ENCODE results near the gene NOSTRIN.

The NOSTRIN gene

GRCh38 chr2:168890006-168890782 lies 87.8 kb downstream of the NOSTRIN start, which contains the start of gene SPC25 (continued):
- TF ChIP-seq ZFP3 (tag by site-specific recombination; IDR thresholded peaks at IDR 0.05; ENCODE audit: low read depth) (no peak), ZNF529 (tag by site-specific recombination; IDR thresholded peaks at IDR 0.05; ENCODE audit: insufficient replicate concordance) (no peak), PRDM6 (tag by site-specific recombination; IDR thresholded peaks at IDR 0.05) (no peak), IKZF3 (tag by site-specific recombination; IDR thresholded peaks at IDR 0.05) (no peak), ZBTB7A (tag by site-specific recombination; IDR thresholded peaks at IDR 0.05; ENCODE audit: low read depth) (no peak), ZNF660 (tag by site-specific recombination; IDR thresholded peaks at IDR 0.05) (no peak), SP3 (tag by site-specific recombination; IDR thresholded peaks at IDR 0.05) (peak; percentile 74), KLF8 (tag by site-specific recombination; IDR thresholded peaks at IDR 0.05) (no peak; the same call in 1 of the 2 replicates), HOXA7 (CRISPR knock-in tag; IDR thresholded peaks at IDR 0.05; ENCODE audit: borderline replicate concordance) (no peak), ZNF791 (tag by site-specific recombination; IDR thresholded peaks at IDR 0.05) (no peak), ZEB2 (tag by site-specific recombination; IDR thresholded peaks at IDR 0.05) (no peak), ZNF175 (tag by site-specific recombination; IDR thresholded peaks at IDR 0.05) (no peak), ZNF140 (tag by site-specific recombination; IDR thresholded peaks at IDR 0.05) (no peak), ZIC2 (tag by site-specific recombination; IDR thresholded peaks at IDR 0.05) (no peak; the same call in 1 of the 2 replicates), ZNF501 (tag by site-specific recombination; IDR thresholded peaks at IDR 0.05) (peak; percentile 91), ZNF366 (tag by site-specific recombination; conservative IDR thresholded peaks at IDR 0.05) (no peak), SP7 (tag by site-specific recombination; IDR thresholded peaks at IDR 0.05) (peak; percentile 54), ZNF670 (tag by site-specific recombination; IDR thresholded peaks at IDR 0.05; ENCODE audit: low read depth) (no peak), ZNF223 (tag by site-specific recombination; IDR thresholded peaks at IDR 0.05) (no peak), PRDM1 (tag by site-specific recombination; IDR thresholded peaks at IDR 0.05) (0 out of 2 replicates have a peak, but pooled peaks have one; percentile 41), ZBTB8A (tag by site-specific recombination; IDR thresholded peaks at IDR 0.05) (no peak; the same call in 1 of the 2 replicates), ZNF792 (tag by site-specific recombination; IDR thresholded peaks at IDR 0.05) (no peak), ZFHX2 (tag by site-specific recombination; conservative IDR thresholded peaks at IDR 0.05) (peak; percentile 87), ZNF555 (tag by site-specific recombination; conservative IDR thresholded peaks at IDR 0.05) (no peak), ZNF112 (tag by site-specific recombination; IDR thresholded peaks at IDR 0.05) (no peak), ZNF571 (tag by site-specific recombination; IDR thresholded peaks at IDR 0.05) (no peak), PRDM2 (tag by site-specific recombination; IDR thresholded peaks at IDR 0.05; ENCODE audit: borderline replicate concordance) (no peak)
- TF ChIP-seq, protein P1, sequence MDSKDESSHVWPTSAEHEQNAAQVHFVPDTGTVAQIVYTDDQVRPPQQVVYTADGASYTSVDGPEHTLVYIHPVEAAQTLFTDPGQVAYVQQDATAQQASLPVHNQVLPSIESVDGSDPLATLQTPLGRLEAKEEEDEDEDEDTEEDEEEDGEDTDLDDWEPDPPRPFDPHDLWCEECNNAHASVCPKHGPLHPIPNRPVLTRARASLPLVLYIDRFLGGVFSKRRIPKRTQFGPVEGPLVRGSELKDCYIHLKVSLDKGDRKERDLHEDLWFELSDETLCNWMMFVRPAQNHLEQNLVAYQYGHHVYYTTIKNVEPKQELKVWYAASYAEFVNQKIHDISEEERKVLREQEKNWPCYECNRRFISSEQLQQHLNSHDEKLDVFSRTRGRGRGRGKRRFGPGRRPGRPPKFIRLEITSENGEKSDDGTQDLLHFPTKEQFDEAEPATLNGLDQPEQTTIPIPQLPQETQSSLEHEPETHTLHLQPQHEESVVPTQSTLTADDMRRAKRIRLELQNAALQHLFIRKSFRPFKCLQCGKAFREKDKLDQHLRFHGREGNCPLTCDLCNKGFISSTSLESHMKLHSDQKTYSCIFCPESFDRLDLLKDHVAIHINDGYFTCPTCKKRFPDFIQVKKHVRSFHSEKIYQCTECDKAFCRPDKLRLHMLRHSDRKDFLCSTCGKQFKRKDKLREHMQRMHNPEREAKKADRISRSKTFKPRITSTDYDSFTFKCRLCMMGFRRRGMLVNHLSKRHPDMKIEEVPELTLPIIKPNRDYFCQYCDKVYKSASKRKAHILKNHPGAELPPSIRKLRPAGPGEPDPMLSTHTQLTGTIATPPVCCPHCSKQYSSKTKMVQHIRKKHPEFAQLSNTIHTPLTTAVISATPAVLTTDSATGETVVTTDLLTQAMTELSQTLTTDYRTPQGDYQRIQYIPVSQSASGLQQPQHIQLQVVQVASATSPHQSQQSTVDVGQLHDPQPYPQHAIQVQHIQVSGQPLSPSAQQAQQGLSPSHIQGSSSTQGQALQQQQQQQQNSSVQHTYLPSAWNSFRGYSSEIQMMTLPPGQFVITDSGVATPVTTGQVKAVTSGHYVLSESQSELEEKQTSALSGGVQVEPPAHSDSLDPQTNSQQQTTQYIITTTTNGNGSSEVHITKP (tag by site-specific recombination; IDR thresholded peaks at IDR 0.05), result no peak; the same call in 1 of the 2 replicates
- TF ChIP-seq, protein P2, sequence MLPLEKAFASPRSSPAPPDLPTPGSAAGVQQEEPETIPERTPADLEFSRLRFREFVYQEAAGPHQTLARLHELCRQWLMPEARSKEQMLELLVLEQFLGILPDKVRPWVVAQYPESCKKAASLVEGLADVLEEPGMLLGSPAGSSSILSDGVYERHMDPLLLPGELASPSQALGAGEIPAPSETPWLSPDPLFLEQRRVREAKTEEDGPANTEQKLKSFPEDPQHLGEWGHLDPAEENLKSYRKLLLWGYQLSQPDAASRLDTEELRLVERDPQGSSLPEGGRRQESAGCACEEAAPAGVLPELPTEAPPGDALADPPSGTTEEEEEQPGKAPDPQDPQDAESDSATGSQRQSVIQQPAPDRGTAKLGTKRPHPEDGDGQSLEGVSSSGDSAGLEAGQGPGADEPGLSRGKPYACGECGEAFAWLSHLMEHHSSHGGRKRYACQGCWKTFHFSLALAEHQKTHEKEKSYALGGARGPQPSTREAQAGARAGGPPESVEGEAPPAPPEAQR (tag by site-specific recombination; IDR thresholded peaks at IDR 0.05), result no peak

All from HEK293 (cell line).